Activated naive CD8-positive, alpha-beta T cell treated with anti-CD3 and anti-CD28 coated beads, Interleukin-2, amount 10 ng/mL, durations not matched to agents 7 days and 5 days (primary cell): Measurements from ENCODE around the gene TPK1. TPM values are rescaled to one million over a fixed set of nuclear protein-coding genes. Genes with fewer than 3 reads are reported as not detected.
"Not testable (repeated sequence)": the region's sequence is repeated elsewhere in the genome, so short reads cannot be mapped to it uniquely, and the experiment has no call there.

ENCODE experiments used
- ATAC-seq: fragments of 150-1000 bp; cut with Tn5 transposase; one replicate; pipeline ENCODE4 v1.10.0; 2021; ENCODE audit warnings: low read depth, moderate library complexity
- POLR2A ChIA-PET: fragments of 350-600 bp; sonication (Branson Sonifier 250); formaldehyde crosslinking; loops from one replicate; lab custom pipeline; 2021; ENCODE audit warnings: antibody characterized with exemption; lab: Charles Lee
- DNase-seq: peaks from one replicate; pipeline ENCODE4 v3.0.0; 2021
- H3K27ac Mint-ChIP-seq: one replicate; pipeline ENCODE4 v1.8.0; 2022; ENCODE audit warnings: mild to moderate bottlenecking, mixed read lengths
- H3K27me3 Mint-ChIP-seq: one replicate; pipeline ENCODE4 v1.8.0; 2022; ENCODE audit warnings: mild to moderate bottlenecking, moderate library complexity, mixed read lengths
- H3K36me3 Mint-ChIP-seq: one replicate; pipeline ENCODE4 v1.8.0; 2021; ENCODE audit warnings: mild to moderate bottlenecking, mixed read lengths
- H3K4me1 Mint-ChIP-seq: one replicate; pipeline ENCODE4 v1.8.0; 2021; ENCODE audit warnings: mixed read lengths
- H3K4me3 Mint-ChIP-seq: one replicate; pipeline ENCODE4 v1.8.0; 2022; ENCODE audit warnings: mild to moderate bottlenecking, moderate library complexity, mixed read lengths
- H3K9me3 Mint-ChIP-seq: one replicate; pipeline ENCODE4 v1.8.0; 2021; ENCODE audit warnings: mixed read lengths
- total RNA-seq, 2 experiments: library from RNA; stranded (reverse); gene quantifications; one replicate each; pipeline ENCODE4 v1.2.3, GENCODE V29; 2021

The TPK1 gene
- total RNA-seq, 2 experiments from 2014 or later = 17.7 to 21.0 TPM

GRCh38 chr7:144784943-144785342 lies 50.9 kb downstream of the TPK1 start:
- no peaks in the 10 kb centered on the region for H3K9me3 Mint-ChIP-seq
- no peak overlapping the region for H3K4me3 Mint-ChIP-seq
- POLR2A ChIA-PET = no interaction called here
- H3K27me3 Mint-ChIP-seq = no peaks in the 10 kb centered on the region
- no peaks in the 10 kb centered on the region for H3K4me1 Mint-ChIP-seq
- DNase-seq (no peak), ATAC-seq (no peak)
- H3K36me3 Mint-ChIP-seq = peaks cover 1% of the 10 kb centered on the region
- H3K27ac Mint-ChIP-seq = no peak overlapping the region

DNA sequence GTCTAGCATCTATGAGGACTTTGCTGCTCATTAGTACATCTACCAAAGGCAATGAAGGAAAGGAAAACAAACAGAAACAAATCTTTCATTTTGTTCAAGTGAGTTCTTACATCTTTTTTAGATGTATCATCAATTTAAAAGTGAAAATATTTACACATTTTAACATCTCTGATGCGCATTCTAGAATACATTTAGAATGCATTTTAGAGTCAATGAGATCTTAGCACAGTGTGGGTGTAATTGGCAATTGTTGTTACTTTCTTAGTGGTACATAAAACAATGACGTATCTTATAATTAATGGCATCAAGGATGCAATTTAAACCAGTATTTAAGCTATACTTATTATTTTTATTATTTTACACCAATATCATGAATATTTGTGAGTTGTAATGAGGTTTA lies 51.4 kb downstream of the TPK1 start:
- POLR2A ChIA-PET = no interaction called here
- H3K4me3 Mint-ChIP-seq = no peak overlapping the region

DNA sequence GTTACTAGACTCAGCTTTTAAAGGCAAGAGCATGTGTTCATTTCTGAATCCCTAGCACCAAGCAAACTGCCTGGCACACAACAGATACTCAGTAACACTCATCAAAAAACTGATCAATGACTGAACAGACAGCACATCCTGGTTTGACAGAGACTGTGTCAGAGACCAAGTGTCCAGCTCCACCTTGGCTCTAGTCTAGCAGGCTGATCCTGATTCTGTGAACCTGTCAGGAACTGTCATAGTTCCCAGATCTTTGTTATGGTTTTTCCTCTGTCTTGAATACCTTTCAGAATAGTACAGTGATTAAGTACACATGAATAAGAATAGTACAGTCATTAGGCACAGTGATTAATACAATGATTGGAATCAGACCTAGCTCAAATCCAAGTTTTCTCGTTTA lies 53.0 kb downstream of the TPK1 start:
- H3K4me3 Mint-ChIP-seq = no peak overlapping the region
- no peaks in the 10 kb centered on the region for H3K27me3 Mint-ChIP-seq
- H3K9me3 Mint-ChIP-seq = peaks cover under 1% of the 10 kb centered on the region
- POLR2A ChIA-PET = no interaction called here
- H3K36me3 Mint-ChIP-seq = peaks cover 4% of the 10 kb centered on the region
- ATAC-seq = no peak
- no peak for DNase-seq
- H3K4me1 Mint-ChIP-seq = no peaks in the 10 kb centered on the region
- H3K27ac Mint-ChIP-seq = no peak overlapping the region

More for the DNA sequence above, 51.4 kb downstream of the TPK1 start:
- Mint-ChIP-seq H3K4me1 (no peaks in the 10 kb centered on the region), H3K9me3 (no peaks in the 10 kb centered on the region), H3K27ac (no peak overlapping the region), H3K27me3 (no peaks in the 10 kb centered on the region), H3K36me3 (peaks cover 1% of the 10 kb centered on the region)
- ATAC-seq (no peak), DNase-seq (no peak)

DNA sequence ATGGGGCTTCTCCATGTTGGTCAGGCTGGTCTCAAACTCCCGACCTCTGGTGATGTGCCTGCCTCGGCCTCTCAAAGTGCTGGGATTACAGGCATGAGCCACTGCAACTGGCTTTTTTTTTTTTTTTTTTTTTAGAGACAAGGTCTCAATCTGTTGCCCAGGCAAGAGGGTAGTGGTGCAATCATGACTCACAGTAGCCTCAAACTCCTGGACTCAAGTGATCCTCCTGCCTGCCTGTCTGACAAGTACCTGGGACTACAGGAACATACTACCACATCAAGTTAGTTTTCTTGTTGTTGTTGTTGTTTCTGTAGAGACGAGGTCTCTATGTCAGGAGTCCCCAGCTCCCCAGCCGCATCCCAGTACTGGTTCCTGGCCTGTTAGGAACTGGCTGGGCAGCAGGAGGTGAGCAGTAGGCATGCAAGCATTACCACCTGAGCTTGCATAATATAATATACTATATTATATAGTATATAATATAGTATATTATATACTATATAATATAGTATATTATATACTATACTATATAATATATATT lies 55.7 kb downstream of the TPK1 start:
- DNase-seq = no peak
- H3K4me3 Mint-ChIP-seq = no peak overlapping the region
- H3K9me3 Mint-ChIP-seq = peaks cover 2% of the 10 kb centered on the region
- H3K27ac Mint-ChIP-seq = no peak overlapping the region
- H3K36me3 Mint-ChIP-seq = peaks cover 8% of the 10 kb centered on the region
- peaks cover 17% of the 10 kb centered on the region for H3K4me1 Mint-ChIP-seq
- ATAC-seq = no peak
- H3K27me3 Mint-ChIP-seq = no peaks in the 10 kb centered on the region
- POLR2A ChIA-PET = no interaction called here

GRCh38 chr7:144777889-144778288 lies 58.0 kb downstream of the TPK1 start:
- ATAC-seq, H3K36me3 Mint-ChIP-seq, DNase-seq, H3K27ac Mint-ChIP-seq, H3K4me3 Mint-ChIP-seq, POLR2A ChIA-PET, H3K9me3 Mint-ChIP-seq, H3K27me3 Mint-ChIP-seq: not testable (repeated sequence)
- H3K4me1 Mint-ChIP-seq = peaks cover 17% of the 10 kb centered on the region

DNA sequence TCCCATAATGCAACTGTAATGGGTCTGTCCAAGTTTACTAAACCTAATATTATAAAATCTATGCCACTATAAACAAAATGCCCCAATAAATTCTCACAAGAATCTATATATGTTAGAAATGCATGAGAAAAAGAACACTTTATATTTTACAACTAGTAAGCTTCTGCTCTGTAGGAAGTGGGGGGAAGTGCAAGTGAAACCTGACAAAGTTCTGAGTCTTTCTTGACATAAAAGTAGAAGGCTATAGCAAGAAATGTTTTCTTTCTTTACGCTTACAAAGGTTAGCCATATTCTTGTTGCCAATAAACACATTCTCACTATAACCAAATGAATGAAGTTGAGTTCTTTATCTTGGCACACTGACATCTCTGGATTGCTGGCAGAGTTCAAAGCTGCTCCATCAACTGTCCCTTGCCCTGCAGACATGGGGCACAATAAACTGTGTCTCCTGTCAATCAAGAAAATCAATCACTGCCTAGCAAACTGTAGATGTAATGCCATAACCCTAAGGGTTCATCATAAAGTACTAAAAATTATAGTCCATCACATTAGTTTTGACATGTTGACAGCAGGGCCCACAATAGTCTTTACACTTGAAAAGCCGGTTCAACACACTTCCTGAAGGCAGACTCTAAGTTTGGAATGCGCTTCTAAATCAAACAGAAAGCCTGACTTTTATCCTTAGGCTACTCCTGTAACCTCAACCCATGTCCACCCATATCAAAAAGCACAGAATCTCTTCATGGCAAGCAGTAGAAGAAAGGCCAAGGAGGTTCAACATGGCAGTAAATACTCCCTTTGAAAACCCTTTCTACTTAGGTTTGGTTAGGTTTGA lies 58.6 kb downstream of the TPK1 start:
- peaks cover 3% of the 10 kb centered on the region for H3K9me3 Mint-ChIP-seq
- H3K36me3 Mint-ChIP-seq = peaks cover 8% of the 10 kb centered on the region
- peaks cover 17% of the 10 kb centered on the region for H3K4me1 Mint-ChIP-seq
- no peaks in the 10 kb centered on the region for H3K27me3 Mint-ChIP-seq
- no peak for ATAC-seq
- no peak for DNase-seq
- H3K4me3 Mint-ChIP-seq = no peak overlapping the region
- no peak overlapping the region for H3K27ac Mint-ChIP-seq
- POLR2A ChIA-PET = no interaction called here

DNA sequence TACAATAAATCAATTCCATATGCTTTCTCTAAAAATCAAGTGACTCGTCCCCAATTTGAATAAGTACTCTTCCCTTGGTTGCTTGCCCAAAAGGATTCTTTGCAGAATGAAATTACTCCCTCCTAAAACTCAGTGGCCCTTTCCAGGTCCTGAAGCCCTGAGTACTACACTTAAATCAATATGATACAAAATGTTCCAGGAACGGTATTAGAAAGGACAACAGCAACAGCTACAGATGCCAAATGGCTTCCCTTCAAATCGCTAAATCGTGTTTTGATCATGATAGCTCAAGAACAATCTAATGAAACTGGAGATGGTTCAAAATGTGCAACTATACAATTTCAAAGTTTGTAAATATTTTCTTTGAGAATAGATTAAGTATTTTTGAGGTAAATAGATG lies 59.4 kb downstream of the TPK1 start:
- no peaks in the 10 kb centered on the region for H3K27me3 Mint-ChIP-seq
- peaks cover 17% of the 10 kb centered on the region for H3K4me1 Mint-ChIP-seq

GRCh38 chr7:144775749-144776148 lies 60.1 kb downstream of the TPK1 start:
- H3K27me3 Mint-ChIP-seq = no peaks in the 10 kb centered on the region
- DNase-seq (no peak), ATAC-seq (no peak)
- POLR2A ChIA-PET = no interaction called here
- peaks cover 3% of the 10 kb centered on the region for H3K9me3 Mint-ChIP-seq
- no peak overlapping the region for H3K27ac Mint-ChIP-seq
- H3K36me3 Mint-ChIP-seq = peaks cover 8% of the 10 kb centered on the region
- no peak overlapping the region for H3K4me3 Mint-ChIP-seq
- H3K4me1 Mint-ChIP-seq = peaks cover 19% of the 10 kb centered on the region

More for the DNA sequence above, 59.4 kb downstream of the TPK1 start:
- H3K4me3 Mint-ChIP-seq = no peak overlapping the region
- no peak overlapping the region for H3K27ac Mint-ChIP-seq
- H3K9me3 Mint-ChIP-seq = peaks cover 3% of the 10 kb centered on the region
- no peak for ATAC-seq
- POLR2A ChIA-PET = no interaction called here
- no peak for DNase-seq
- H3K36me3 Mint-ChIP-seq = peaks cover 8% of the 10 kb centered on the region

DNA sequence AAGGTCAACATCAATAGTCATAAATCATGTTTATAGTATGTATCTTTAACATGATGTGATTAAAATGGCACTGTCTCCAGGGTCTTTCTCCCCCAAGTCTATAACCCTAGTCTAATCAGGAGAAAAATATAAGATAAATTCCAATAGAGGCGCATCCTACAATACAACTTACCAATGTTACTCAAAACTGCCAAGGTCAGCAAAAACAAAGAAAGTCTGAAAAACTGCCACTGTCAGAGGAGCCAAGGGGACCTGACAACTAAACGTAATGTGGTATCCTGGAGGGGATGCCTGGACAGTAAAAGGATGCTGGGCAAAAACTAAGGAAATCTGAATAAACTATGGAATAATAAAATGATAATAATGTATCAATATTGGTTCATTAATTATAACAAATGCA lies 63.9 kb downstream of the TPK1 start:
- Mint-ChIP-seq H3K27me3 (no peaks in the 10 kb centered on the region), H3K9me3 (peaks cover 2% of the 10 kb centered on the region), H3K4me1 (peaks cover 14% of the 10 kb centered on the region), H3K4me3 (no peak overlapping the region), H3K36me3 (peaks cover 3% of the 10 kb centered on the region), H3K27ac (no peak overlapping the region)
- no peak for ATAC-seq
- POLR2A ChIA-PET = no interaction called here
- DNase-seq = no peak

DNA sequence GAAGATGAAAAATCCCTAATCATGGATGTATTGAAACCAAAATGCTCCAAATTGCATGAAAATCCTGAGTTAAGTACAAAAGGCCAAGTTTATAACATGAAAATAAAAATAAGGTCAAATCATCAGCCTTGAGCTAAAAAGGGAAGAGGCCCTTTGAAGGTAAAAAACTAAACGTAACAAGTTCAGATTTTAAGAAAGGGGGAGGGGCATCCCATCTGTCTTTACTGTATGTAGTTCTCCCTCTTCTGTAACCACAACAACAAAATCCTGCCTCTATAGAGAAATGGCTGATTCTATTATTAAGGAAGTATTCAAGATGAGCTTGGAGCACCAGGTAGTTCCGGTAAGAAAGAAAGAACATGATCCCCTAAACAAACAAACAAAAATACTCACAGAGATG lies 64.7 kb downstream of the TPK1 start:
- peaks cover 3% of the 10 kb centered on the region for H3K36me3 Mint-ChIP-seq
- no peak overlapping the region for H3K4me3 Mint-ChIP-seq
- peaks cover 8% of the 10 kb centered on the region for H3K4me1 Mint-ChIP-seq
- ATAC-seq (no peak), DNase-seq (no peak)
- H3K9me3 Mint-ChIP-seq = peaks cover 2% of the 10 kb centered on the region
- POLR2A ChIA-PET = no interaction called here
- H3K27me3 Mint-ChIP-seq = no peaks in the 10 kb centered on the region
- H3K27ac Mint-ChIP-seq = no peak overlapping the region

- Mint-ChIP-seq H3K9me3 (no peaks in the 10 kb centered on the region), H3K4me3 (no peak overlapping the region), H3K36me3 (peaks cover 2% of the 10 kb centered on the region), H3K4me1 (peaks cover 2% of the 10 kb centered on the region), H3K27ac (no peak overlapping the region), H3K27me3 (no peaks in the 10 kb centered on the region)
- POLR2A ChIA-PET = no interaction called here
- ATAC-seq (no peak), DNase-seq (no peak)
These were observed 66.5 kb downstream of the TPK1 start for GRCh38 chr7:144769352-144769751.

DNA sequence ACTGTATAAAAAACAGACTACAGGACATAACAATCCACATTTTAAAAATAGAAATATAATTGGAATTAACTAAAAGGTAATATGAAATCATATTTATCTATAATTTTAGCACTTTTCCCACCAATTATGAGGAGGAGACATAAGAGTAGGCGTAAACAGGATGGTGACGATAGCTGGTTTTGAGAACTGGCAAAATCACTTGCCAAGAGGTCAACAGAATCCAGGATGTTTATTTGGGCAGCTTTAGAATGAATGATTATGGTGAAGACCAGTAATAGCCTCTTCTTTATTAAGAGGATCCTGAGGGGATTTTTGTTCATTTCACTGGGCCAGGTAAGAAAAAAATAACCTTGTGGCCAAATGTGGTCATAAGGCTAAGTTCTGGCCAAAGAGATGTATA lies 67.2 kb downstream of the TPK1 start:
- POLR2A ChIA-PET = no interaction called here
- Mint-ChIP-seq H3K4me3 (no peak overlapping the region), H3K9me3 (no peaks in the 10 kb centered on the region), H3K27me3 (no peaks in the 10 kb centered on the region), H3K36me3 (peaks cover 3% of the 10 kb centered on the region), H3K27ac (no peak overlapping the region), H3K4me1 (peaks cover 2% of the 10 kb centered on the region)
- DNase-seq (no peak), ATAC-seq (no peak)

DNA sequence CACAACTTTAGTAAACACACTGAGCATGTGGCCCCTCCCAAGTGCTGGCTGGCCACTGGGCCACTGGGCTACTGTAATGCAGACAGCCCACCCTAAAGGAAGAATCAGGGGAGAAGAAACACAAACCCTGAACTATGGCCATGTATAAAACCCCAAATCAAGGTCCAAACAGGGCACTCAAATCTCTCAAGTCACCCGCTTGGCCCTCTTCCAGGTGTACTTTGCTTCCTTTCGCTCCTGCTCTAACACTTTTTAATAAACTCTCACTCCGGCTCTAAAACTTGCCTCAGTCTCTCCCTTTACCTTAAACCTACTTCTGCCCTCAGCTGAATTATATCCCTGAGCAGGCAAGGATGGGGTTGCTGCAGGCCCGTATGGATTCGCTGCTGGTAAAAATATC lies 72.6 kb downstream of the TPK1 start:
- H3K27ac Mint-ChIP-seq = no peak overlapping the region
- POLR2A ChIA-PET = no interaction called here
- no peaks in the 10 kb centered on the region for H3K4me1 Mint-ChIP-seq
- H3K36me3 Mint-ChIP-seq = peaks cover 13% of the 10 kb centered on the region
- DNase-seq = no peak
- H3K4me3 Mint-ChIP-seq = no peak overlapping the region
- ATAC-seq = no peak
- no peaks in the 10 kb centered on the region for H3K27me3 Mint-ChIP-seq
- H3K9me3 Mint-ChIP-seq = no peaks in the 10 kb centered on the region

DNA sequence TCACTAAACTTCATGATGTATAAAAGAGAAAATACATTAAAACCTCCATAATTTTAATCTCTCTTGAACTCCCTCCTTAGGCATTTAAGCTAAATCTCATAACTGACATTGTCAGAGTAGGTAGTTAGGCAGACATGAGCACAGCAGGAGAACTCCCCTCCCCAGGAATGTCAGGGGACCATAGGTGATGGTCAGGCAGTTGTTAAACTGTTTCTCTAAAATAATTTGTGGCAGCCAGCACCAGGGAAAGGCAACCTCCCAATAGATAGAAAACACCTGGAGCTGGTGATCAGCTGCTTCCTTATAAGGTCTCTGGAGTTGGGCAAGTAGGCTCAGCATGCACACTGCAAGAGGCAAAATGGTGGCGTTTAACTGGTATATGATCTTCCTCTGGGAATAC lies 73.0 kb downstream of the TPK1 start:
- H3K9me3 Mint-ChIP-seq = no peaks in the 10 kb centered on the region
- POLR2A ChIA-PET = no interaction called here
- no peak for ATAC-seq

More for the DNA sequence above, 73.0 kb downstream of the TPK1 start:
- no peak for DNase-seq
- Mint-ChIP-seq H3K4me3 (no peak overlapping the region), H3K27ac (no peak overlapping the region), H3K36me3 (peaks cover 13% of the 10 kb centered on the region), H3K4me1 (no peaks in the 10 kb centered on the region), H3K27me3 (no peaks in the 10 kb centered on the region)
